HCT116 (cell line): ENCODE data around the gene CPOX.

ENCODE experiments used
- CTCF ChIP-seq, 3 experiments: fragments of 200-600 bp in 1 of 3; sonication (generic) in 1 of 3; IDR thresholded peaks in 2 of 3; conservative IDR thresholded peaks in 1 of 3; 2 replicates each; pipeline ENCODE4 v1.5.1; 2012 to 2017; ENCODE audit warnings: low read depth in 2 of 3, low read length in 2 of 3, antibody characterized with exemption in 1 of 3, borderline replicate concordance in 1 of 3, control low read depth in 1 of 3, mild to moderate bottlenecking in 1 of 3, mixed read lengths in 1 of 3, mixed run types in 1 of 3, moderate library complexity in 1 of 3; ENCODE audit not compliant: insufficient read depth in 1 of 3
- EGR1 ChIP-seq: IDR thresholded peaks from 2 replicates; pipeline ENCODE4 v1.6.1; 2012; ENCODE audit warnings: low read depth
- EZH2 ChIP-seq: fragments of 200-600 bp; sonication (generic); IDR thresholded peaks from 2 replicates; pipeline ENCODE4 v1.6.1; 2017; ENCODE audit warnings: antibody characterized with exemption, mixed run types
- FOSL1 ChIP-seq: IDR thresholded peaks from 2 replicates; pipeline ENCODE4 v1.6.1; 2012; ENCODE audit warnings: low read depth
- POLR2A ChIP-seq: IDR thresholded peaks from 2 replicates; pipeline ENCODE4 v1.7.0; 2011; ENCODE audit warnings: borderline replicate concordance; ENCODE audit not compliant: insufficient read depth, insufficient read length; ENCODE audit errors: extremely low read depth
- RAD21 ChIP-seq: IDR thresholded peaks from 2 replicates; pipeline ENCODE4 v1.6.1; 2012; ENCODE audit warnings: low read depth, mild to moderate bottlenecking
- TF ChIP-seq, protein P1 (sequence below): IDR thresholded peaks from 2 replicates; pipeline ENCODE4 v1.6.1; 2012; ENCODE audit warnings: low read depth

DNA sequence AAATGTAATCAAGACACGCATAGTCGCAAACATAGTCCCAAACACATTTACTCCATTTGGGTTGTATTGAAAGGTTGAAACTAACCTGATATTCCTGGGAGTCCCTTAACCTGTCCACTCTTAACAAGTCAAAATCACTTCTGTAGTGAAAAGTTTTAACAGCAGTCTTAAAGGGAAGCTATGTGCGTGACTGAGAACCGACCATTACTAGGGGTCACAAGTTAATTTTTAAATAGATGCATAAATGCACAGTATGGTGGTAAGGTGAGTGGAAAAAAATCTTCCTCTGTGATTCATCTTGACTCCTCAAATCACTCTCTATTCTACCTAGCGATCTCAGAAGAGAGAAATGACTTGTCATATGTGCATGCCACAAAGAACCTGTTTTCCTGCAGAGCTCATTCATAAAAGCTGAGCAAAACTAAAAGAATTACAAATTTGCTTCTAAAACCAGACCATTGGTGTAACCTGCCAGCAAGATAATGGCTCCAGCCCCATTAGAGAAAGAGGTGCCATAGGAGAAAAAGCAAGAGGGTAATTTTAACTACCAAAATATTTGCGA, 56.9 kb downstream of the CPOX start:
- TF ChIP-seq CTCF (IDR thresholded peaks at IDR 0.05 in 2 of 3, conservative IDR thresholded peaks at IDR 0.05 in 1 of 3; ENCODE audit: borderline replicate concordance in 1 of 3, insufficient read depth in 1 of 3, low read depth in 2 of 3, low read length in 2 of 3) (no peak), EGR1 (no peak), POLR2A (no peak), RAD21 (no peak), EZH2 (no peak), FOSL1 (peak; percentile 52)
- TF ChIP-seq, protein P1, sequence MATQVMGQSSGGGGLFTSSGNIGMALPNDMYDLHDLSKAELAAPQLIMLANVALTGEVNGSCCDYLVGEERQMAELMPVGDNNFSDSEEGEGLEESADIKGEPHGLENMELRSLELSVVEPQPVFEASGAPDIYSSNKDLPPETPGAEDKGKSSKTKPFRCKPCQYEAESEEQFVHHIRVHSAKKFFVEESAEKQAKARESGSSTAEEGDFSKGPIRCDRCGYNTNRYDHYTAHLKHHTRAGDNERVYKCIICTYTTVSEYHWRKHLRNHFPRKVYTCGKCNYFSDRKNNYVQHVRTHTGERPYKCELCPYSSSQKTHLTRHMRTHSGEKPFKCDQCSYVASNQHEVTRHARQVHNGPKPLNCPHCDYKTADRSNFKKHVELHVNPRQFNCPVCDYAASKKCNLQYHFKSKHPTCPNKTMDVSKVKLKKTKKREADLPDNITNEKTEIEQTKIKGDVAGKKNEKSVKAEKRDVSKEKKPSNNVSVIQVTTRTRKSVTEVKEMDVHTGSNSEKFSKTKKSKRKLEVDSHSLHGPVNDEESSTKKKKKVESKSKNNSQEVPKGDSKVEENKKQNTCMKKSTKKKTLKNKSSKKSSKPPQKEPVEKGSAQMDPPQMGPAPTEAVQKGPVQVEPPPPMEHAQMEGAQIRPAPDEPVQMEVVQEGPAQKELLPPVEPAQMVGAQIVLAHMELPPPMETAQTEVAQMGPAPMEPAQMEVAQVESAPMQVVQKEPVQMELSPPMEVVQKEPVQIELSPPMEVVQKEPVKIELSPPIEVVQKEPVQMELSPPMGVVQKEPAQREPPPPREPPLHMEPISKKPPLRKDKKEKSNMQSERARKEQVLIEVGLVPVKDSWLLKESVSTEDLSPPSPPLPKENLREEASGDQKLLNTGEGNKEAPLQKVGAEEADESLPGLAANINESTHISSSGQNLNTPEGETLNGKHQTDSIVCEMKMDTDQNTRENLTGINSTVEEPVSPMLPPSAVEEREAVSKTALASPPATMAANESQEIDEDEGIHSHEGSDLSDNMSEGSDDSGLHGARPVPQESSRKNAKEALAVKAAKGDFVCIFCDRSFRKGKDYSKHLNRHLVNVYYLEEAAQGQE, result no peak
